Hindlimb muscle (tissue), 1 donor: ENCODE measurements around the gene AMBRA1. TPM values are rescaled to one million over a fixed set of nuclear protein-coding genes. Genes with fewer than 3 reads are reported as not detected.

Source experiments
- polyA plus RNA-seq: library from polyadenylated mRNA; unstranded; fragments of 120-200 nt; gene quantifications from one replicate; pipeline ENCODE4 v1.2.1, GENCODE V29; 2013; ENCODE audit not compliant: insufficient read length

AMBRA1 gene
- polyA plus RNA-seq, 1 donor: 15.1 TPM

Other genes starting within 250 kb of the AMBRA1 start
- 82.9 TPM for gene DGKZ, start 246.6 kb downstream of the AMBRA1 start, polyA plus RNA-seq
- gene MDK, start 212.4 kb downstream of the AMBRA1 start, polyA plus RNA-seq: 185 TPM
- gene CHRM4, start 202.2 kb downstream of the AMBRA1 start, polyA plus RNA-seq: not detected
- 3.5 TPM for gene HARBI1, start 23.2 kb upstream of the AMBRA1 start, polyA plus RNA-seq
- gene ATG13, start 23.5 kb upstream of the AMBRA1 start, polyA plus RNA-seq: 38.7 TPM
- 38.5 TPM for gene ARHGAP1, start 106.6 kb upstream of the AMBRA1 start, polyA plus RNA-seq
- 7.9 TPM for gene ZNF408, start 107.0 kb upstream of the AMBRA1 start, polyA plus RNA-seq
- gene F2, start 125.2 kb upstream of the AMBRA1 start, polyA plus RNA-seq: not detected